Measurements from ENCODE around the gene TEX48.

GRCh38 chr9:114655689-114656088, 26.3 kb downstream of the TEX48 start:
- TF ChIP-seq CTCF (IDR thresholded peaks at IDR 0.05) (no peak), POLR2A (IDR thresholded peaks at IDR 0.05) (no peak)
